ENCODE data around the gene SPOCD1.
A peak's percentile ranks its signal among the peaks of the same experiment; 100 is the strongest.

The SPOCD1 gene

GRCh38 chr1:31792541-31792940 lies 23.3 kb downstream of the SPOCD1 start:
- Histone ChIP-seq H3K4me3 (ENCODE audit: low read depth in 1 of 2, low read length in 1 of 2) (no peak overlapping the region), H3K9me3 (no peaks in the 10 kb centered on the region), H3K4me1 (ENCODE audit: control insufficient read depth in 1 of 2, insufficient read depth in 1 of 2, low read depth in 1 of 2, low read length in 1 of 2) (peaks cover 8 to 19% of the 10 kb centered on the region in 2 experiments), H3K27ac (no peak overlapping the region), H3K27me3 (peaks cover 13% of the 10 kb centered on the region), H3K36me3 (no peaks in the 10 kb centered on the region)
- TF ChIP-seq, protein P1, sequence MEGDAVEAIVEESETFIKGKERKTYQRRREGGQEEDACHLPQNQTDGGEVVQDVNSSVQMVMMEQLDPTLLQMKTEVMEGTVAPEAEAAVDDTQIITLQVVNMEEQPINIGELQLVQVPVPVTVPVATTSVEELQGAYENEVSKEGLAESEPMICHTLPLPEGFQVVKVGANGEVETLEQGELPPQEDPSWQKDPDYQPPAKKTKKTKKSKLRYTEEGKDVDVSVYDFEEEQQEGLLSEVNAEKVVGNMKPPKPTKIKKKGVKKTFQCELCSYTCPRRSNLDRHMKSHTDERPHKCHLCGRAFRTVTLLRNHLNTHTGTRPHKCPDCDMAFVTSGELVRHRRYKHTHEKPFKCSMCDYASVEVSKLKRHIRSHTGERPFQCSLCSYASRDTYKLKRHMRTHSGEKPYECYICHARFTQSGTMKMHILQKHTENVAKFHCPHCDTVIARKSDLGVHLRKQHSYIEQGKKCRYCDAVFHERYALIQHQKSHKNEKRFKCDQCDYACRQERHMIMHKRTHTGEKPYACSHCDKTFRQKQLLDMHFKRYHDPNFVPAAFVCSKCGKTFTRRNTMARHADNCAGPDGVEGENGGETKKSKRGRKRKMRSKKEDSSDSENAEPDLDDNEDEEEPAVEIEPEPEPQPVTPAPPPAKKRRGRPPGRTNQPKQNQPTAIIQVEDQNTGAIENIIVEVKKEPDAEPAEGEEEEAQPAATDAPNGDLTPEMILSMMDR (IDR thresholded peaks at IDR 0.05): no peak

DNA sequence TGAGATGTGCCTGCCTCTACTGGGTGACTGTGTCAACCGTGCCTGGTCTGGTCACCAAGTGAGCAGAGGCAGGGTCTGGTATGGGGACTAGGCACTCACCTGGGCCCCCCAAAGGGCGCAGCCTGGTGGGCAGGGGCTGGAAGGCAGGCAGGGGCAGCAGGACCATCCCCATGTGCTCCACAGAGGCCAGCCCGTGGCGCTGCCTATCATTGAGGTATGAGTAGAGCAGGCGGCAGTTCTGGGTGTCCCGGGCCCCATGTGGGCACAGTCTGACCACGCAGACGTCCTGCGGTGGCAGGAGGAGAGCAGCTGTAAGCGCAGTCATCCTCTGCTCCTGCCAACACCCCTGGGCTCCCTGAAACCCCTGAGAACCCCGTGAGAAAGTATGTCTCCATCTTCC lies 23.7 kb downstream of the SPOCD1 start:
- Histone ChIP-seq H3K27me3 (peaks cover 13% of the 10 kb centered on the region), H3K36me3 (no peaks in the 10 kb centered on the region), H3K27ac (no peak overlapping the region), H3K4me1 (ENCODE audit: control insufficient read depth in 1 of 2, insufficient read depth in 1 of 2, low read depth in 1 of 2, low read length in 1 of 2) (peaks cover 9 to 20% of the 10 kb centered on the region in 2 experiments), H3K4me3 (ENCODE audit: low read depth in 1 of 2, low read length in 1 of 2) (no peak overlapping the region), H3K9me3 (no peaks in the 10 kb centered on the region)
- TF ChIP-seq, protein P1 (IDR thresholded peaks at IDR 0.05): no peak

DNA sequence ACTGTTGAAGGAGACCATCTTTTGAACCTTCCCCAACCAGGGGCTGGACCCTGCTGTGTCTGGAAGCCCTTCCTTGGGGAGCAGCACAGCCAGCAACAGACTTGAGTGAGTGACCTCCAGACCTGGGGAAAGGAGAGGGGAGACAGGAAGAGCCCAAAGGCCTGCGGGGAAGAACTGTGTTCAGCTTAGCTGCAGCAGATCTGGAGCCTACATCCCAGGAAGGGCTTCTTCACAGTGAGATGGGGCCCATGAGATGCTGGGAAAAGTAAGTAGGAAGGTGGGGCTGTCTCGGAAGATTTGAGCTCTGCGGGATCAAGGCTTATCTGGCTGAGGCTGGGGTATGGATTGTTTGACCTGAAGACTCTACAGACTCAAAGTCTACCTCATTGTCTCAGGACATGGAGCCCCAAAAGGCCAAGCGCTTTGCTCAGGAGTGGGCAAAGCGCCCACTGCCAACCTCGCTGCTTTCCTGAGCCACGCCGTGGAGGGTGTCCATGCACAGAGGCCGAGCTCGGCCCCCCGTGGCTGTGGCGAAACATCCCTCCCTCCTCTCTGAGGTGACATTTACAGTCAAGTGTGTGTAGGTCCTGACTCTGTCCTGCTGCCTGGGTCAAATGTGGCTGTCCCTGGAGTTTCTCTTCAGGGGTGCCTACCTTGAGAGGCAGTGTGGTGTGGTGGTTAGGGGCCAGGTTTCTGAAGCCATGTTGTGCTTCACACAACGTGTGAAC lies 24.5 kb downstream of the SPOCD1 start:
- Histone ChIP-seq H3K9me3 (no peaks in the 10 kb centered on the region), H3K27me3 (peaks cover 13% of the 10 kb centered on the region), H3K4me3 (ENCODE audit: low read depth in 1 of 2, low read length in 1 of 2) (no peak overlapping the region), H3K36me3 (no peaks in the 10 kb centered on the region), H3K4me1 (ENCODE audit: control insufficient read depth in 1 of 2, insufficient read depth in 1 of 2, low read depth in 1 of 2, low read length in 1 of 2) (peaks cover 9 to 20% of the 10 kb centered on the region in 2 experiments), H3K27ac (no peak overlapping the region)
- TF ChIP-seq, protein P1 (IDR thresholded peaks at IDR 0.05): no peak

GRCh38 chr1:31790641-31791091 lies 25.2 kb downstream of the SPOCD1 start:
- H3K4me1 ChIP-seq (ENCODE audit: control insufficient read depth in 1 of 2, insufficient read depth in 1 of 2, low read depth in 1 of 2, low read length in 1 of 2): peaks cover 9 to 20% of the 10 kb centered on the region in 2 experiments
- peaks cover 13% of the 10 kb centered on the region for H3K27me3 ChIP-seq
- TF ChIP-seq, protein P1 (IDR thresholded peaks at IDR 0.05): no peak
- no peaks in the 10 kb centered on the region for H3K9me3 ChIP-seq
- H3K27ac ChIP-seq: no peak overlapping the region
- H3K36me3 ChIP-seq: no peaks in the 10 kb centered on the region
- H3K4me3 ChIP-seq (ENCODE audit: low read depth in 1 of 2, low read length in 1 of 2): no peak overlapping the region

DNA sequence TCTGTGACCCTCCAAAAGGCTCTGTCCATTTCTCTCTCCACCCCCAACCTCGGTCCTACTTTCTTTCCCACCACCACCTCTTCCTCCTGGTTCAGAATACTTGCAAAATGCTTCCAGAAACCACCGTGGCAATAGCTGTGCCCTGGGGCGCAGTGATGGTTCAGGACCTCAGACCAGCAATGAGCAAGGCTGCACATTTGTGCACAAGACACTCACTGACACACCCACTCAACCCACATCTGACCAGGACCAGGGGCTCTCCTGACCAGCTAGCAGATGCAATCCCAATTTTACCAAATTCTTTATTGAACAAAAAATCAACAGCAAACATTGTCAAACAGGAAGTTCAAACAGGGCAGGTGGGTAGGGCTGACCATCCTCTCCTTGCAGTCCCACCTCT lies 25.7 kb downstream of the SPOCD1 start:
- Histone ChIP-seq H3K27me3 (peaks cover 8% of the 10 kb centered on the region), H3K9me3 (no peaks in the 10 kb centered on the region), H3K36me3 (no peaks in the 10 kb centered on the region), H3K4me1 (ENCODE audit: control insufficient read depth in 1 of 2, insufficient read depth in 1 of 2, low read depth in 1 of 2, low read length in 1 of 2) (peaks cover 9 to 20% of the 10 kb centered on the region in 2 experiments), H3K4me3 (ENCODE audit: low read depth in 1 of 2, low read length in 1 of 2) (no peak overlapping the region), H3K27ac (peak overlapping the region; percentile 92)
- TF ChIP-seq, protein P1 (IDR thresholded peaks at IDR 0.05): no peak

Data from neutrophil (primary cell).